ENCODE results near the gene RNF208.

The RNF208 gene

DNA sequence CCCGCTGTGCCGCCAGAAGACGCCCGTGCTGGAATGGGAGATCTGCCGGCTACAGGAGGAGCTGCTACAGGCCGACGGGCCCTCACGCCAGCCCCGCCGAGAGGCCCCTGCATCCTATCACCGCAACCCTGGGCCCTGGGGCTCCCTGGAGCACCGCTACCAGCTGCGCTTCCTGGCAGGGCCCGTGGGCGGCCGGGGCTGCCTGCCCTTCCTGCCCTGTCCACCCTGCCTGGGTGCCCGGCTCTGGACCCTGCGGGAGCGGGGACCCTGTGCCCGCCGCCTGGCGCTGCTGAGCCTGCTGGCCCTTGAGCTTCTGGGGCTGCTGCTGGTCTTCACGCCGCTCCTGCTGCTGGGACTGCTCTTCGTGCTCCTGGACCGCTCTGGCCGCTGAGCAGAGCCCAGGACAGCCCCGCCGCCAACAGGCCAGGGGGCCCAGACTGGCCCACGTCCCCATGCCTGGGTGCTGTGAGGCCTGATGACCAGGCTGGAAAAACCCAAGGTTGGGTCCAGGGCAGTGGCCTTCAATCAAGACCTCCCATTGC is 3.8 kb downstream of the RNF208 start:
- DNase-seq: no peak
- in situ Hi-C loops (cut with MboI; ENCODE audit: low pct_unique_long_range_greater_than_20kb, low sequenced_read_pairs): no loop called here

DNA sequence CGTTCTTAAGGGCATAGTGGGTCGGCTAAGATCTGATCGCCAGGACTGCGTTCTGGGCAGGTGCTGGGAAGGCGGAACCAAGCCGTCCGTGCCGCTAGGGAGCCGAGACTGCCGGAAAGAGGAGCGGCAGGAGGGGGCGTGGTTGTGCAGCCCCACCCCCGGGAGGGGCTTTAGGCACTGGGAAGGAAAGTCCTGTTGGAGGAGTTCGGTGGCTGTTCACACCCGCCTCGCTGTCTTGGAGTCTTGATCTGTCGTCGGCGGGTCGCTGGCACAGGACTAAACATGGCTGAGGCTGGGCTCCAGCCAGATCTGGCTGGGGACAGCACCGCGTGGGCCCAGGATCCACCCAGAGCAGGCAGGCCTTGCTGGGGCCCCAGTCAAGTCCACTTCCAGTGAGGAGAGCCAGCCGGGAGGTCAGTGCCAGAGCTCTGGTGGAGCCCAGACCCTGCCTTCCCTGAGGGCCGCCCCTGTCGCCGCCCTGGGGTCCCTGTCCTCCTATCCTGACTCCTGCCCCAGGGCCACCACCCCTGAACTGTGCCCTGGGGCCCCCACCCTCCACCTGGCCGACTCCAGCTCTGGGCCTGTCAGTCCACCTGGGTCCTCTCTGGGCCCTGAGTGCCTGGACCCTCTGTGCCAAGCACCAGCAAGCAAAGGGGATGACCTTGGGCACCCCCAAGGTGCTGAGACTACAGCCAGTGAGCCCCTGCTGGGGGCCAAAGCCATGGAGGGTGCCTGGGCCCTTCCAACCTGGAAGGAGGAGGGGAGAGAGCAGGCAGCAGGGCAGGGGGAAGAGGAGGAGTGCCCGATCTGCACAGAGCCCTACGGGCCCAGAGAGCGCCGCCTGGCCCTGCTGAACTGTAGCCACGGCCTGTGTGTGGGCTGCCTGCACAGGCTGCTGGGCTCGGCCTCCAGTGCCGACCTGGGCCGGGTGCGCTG is 4.5 kb downstream of the RNF208 start:
- in situ Hi-C loops (cut with MboI; ENCODE audit: low pct_unique_long_range_greater_than_20kb, low sequenced_read_pairs): no loop called here

GRCh38 chr9:137216188-137216965 is 5.7 kb downstream of the RNF208 start:
- in situ Hi-C loops (cut with MboI; ENCODE audit: low pct_unique_long_range_greater_than_20kb, low sequenced_read_pairs): no loop called here
- DNase-seq: no peak

More for the DNA sequence above, 4.5 kb downstream of the RNF208 start:
- no peak for DNase-seq

DNA sequence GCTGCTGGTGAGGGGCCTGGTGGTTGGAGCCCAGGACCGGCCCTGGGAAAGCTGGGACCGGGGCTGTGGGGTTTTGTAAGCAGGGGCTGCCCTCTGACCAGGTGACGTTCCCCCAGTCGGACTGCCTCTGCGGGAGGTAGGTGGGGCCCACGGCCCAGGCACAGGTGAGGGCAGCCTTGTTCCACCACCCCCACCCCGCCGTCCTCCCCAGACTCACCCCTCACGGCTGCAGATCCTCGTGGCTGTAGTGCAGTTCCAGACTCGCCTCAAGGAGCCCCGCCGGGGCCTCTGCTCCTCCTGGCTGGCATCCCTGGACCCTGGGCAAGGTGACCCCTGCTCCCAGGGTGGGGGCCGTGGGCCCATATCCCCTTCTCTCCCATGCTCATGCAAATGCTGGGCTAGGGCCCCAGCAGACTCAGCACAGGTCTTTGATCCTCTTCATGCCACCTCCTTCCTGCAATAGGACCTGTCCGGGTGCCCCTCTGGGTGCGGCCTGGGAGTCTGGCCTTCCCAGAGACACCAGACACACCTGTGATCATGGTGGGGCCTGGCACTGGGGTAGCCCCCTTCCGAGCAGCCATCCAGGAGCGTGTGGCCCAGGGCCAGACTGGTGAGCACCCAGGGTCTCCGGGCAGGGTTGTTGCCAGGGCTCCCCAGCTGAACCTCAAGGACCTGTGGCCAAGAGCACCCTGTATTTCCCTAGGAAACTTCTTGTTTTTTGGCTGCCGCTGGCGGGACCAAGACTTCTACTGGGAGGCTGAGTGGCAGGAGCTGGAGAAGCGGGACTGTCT is 6.6 kb downstream of the RNF208 start:
- DNase-seq: no peak
- in situ Hi-C loops (cut with MboI; ENCODE audit: low pct_unique_long_range_greater_than_20kb, low sequenced_read_pairs): no loop called here

DNA sequence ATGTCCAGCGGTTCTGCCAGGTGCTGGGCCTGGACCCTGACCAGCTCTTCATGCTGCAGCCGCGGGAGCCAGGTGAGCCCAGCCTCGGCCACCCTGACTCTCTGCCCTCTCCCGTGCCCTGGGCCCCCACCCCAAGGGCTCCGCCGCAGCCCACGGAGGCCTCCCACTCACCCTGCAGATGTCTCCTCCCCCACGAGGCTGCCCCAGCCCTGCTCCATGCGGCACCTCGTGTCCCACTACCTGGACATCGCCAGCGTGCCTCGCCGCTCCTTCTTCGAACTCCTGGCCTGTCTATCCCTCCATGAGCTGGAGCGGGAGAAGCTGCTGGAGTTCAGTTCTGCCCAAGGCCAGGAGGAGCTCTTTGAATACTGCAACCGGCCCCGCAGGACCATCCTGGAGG is 7.4 kb downstream of the RNF208 start:
- in situ Hi-C loops (cut with MboI; ENCODE audit: low pct_unique_long_range_greater_than_20kb, low sequenced_read_pairs): no loop called here
- DNase-seq: no peak

GRCh38 chr9:137213160-137214060 is 8.6 kb downstream of the RNF208 start:
- no peak for DNase-seq
- in situ Hi-C loops (cut with MboI; ENCODE audit: low pct_unique_long_range_greater_than_20kb, low sequenced_read_pairs): no loop called here

DNA sequence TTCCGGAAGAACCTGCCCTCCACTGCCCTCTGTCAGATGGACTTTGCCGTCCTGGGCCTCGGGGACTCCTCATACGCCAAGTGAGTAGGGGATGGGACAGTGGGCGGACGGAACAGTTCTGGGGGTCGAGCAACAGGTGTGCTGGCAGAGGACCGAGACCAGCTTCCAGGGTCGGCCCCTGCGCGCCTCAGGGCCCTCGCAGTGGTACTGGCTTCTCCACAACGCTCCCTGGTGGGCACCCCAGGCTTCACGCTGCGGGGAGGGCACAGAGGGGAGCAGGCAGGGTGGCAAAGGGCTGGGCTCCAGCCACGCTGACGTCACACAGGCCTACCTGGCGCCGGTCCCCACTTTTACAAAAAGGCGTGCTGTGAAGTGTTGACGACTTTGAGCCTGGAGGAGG is 9.5 kb downstream of the RNF208 start:
- DNase-seq: no peak
- in situ Hi-C loops (cut with MboI; ENCODE audit: low pct_unique_long_range_greater_than_20kb, low sequenced_read_pairs): no loop called here

- in situ Hi-C loops (cut with MboI; ENCODE audit: low pct_unique_long_range_greater_than_20kb, low sequenced_read_pairs): no loop called here
- no peak for DNase-seq
Measured at GRCh38 chr9:137211532-137211931, 10.5 kb downstream of the RNF208 start.

- DNase-seq: no peak
- in situ Hi-C loops (cut with MboI; ENCODE audit: low pct_unique_long_range_greater_than_20kb, low sequenced_read_pairs): no loop called here
Measured at GRCh38 chr9:137206602-137207001, 15.4 kb downstream of the RNF208 start.

GRCh38 chr9:137205126-137206069 is 16.6 kb downstream of the RNF208 start, which contains the start of the genes NDOR1 and TMEM203:
NDOR1 (plus strand) TSS chr9:137205700; CDS start chr9:137205778, 78 bp downstream.
TMEM203 (minus strand) TSS chr9:137205648; CDS start chr9:137205414, 234 bp downstream.
- DNase-seq: peak; percentile 87
- in situ Hi-C loops (cut with MboI; ENCODE audit: low pct_unique_long_range_greater_than_20kb, low sequenced_read_pairs): no loop called here

- DNase-seq: no peak
- in situ Hi-C loops (cut with MboI; ENCODE audit: low pct_unique_long_range_greater_than_20kb, low sequenced_read_pairs): no loop called here
Measured at GRCh38 chr9:137204731-137205125, 17.3 kb downstream of the RNF208 start.

GRCh38 chr9:137202966-137203365 is 19.1 kb downstream of the RNF208 start:
- DNase-seq: no peak
- in situ Hi-C loops (cut with MboI; ENCODE audit: low pct_unique_long_range_greater_than_20kb, low sequenced_read_pairs): no loop called here

- DNase-seq: no peak
- in situ Hi-C loops (cut with MboI; ENCODE audit: low pct_unique_long_range_greater_than_20kb, low sequenced_read_pairs): no loop called here
Measured at GRCh38 chr9:137201205-137201868, 20.7 kb downstream of the RNF208 start.

DNA sequence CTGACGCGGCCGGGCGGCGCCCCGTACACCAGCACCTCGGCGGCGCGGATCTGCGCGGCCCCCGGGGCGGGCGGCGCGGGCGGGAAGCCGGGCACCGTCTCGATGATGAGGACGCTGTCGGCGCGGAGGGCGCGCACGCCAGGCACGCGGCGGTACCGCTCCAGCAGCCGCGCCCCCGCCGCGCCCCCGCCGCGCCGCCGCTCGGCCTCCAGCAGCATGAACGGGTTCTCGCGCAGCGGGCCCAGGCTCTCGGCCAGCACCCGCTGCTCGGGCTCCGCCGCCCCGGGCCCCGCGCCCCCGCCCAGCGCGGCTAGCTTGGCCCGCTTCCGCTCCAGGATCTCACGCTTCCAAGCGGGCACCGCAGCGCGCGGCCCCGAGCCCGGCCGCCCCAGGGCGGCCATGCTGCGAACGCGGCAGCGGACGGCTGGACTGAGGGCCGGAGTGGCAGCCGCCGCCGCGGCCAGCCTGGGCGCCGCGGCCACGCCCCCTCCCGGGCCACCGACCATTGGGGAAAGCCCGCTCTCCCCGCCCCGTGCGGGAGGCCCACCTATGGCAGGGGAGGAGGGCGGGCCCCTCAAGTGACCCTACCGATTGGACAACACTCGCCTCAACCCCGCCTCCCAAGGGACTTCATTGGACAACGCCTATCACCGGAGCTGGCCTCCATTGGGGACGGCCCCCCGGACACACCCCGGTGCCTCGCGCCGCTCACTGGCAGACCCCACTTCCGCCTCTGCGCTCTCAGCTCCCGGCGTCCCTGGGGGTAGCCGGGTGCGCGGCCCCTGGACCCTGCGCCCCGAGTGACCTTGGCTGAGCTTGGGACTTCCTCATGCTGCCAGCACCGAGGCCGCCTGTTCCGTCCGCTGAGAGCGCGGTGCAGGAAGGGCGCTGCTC is 21.5 kb downstream of the RNF208 start, which contains the start of gene TPRN:
Gene TPRN, minus strand, starts transcription at position 431 of the 894 bp plus-strand sequence. Its CDS starts 30 bp downstream, at position 401.
- in situ Hi-C loops (cut with MboI; ENCODE audit: low pct_unique_long_range_greater_than_20kb, low sequenced_read_pairs): no loop called here
- peak; percentile 99 for DNase-seq

DNA sequence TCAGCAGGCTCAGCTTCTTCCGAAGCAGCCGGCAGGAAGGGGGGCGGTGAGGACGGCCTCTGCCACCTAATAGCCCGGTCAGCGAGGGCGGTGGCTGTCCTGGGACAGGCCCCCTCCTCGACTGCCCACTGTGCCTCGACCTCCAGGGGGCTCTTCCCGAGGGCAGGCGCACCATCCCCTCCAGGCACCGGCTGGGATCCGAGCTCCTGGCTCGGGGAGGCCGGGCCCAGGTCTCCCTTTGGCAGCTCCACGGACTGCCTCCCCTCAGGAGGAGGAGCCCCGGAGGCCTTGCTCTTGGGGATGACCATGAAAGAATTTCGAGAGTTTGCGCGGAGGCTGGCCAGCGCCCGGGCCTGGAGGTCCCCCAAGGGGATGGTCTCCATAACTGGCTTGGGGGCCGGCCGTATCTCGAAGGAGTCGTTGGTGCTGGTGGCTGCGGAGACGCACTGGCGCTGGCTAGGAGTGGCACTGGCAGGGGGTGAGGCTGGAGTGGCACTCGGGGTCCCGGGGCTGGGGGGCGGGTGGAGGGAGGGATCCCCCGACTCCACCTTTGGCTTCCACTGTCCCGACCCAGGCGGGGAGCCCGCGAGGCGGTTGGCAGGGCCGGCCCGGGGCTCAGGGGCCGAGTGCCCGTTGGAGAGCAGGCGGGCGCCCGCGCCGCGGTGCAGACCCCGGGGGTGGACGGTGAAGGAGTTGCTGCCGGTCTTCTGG is 22.5 kb downstream of the RNF208 start:
- DNase-seq: no peak
- in situ Hi-C loops (cut with MboI; ENCODE audit: low pct_unique_long_range_greater_than_20kb, low sequenced_read_pairs): no loop called here

Data from KBM-7 (cell line).